Measurements from ENCODE around the gene EID1. TPM values are rescaled to one million over a fixed set of nuclear protein-coding genes. Genes with fewer than 3 reads are reported as not detected.
"Not testable (repeated sequence)": the region's sequence is repeated elsewhere in the genome, so short reads cannot be mapped to it uniquely, and the experiment has no call there.

The EID1 gene
- total RNA-seq, 1 experiment from 2014 or later: 128 TPM

GRCh38 chr15:48845123-48845522 is 32.8 kb upstream of the EID1 start:
- BruUV-seq (replicated peaks): no TSS peak
- TF ChIP-seq CTCF (conservative IDR thresholded peaks at IDR 0.05; ENCODE audit: low read depth, low read length) (no peak), EZH2 (IDR thresholded peaks at IDR 0.05; ENCODE audit: borderline replicate concordance, low read depth, low read length, poor library complexity, severe bottlenecking) (no peak)
- intact Hi-C loops (cut with micrococcal nuclease; ENCODE audit: unreplicated experiment): no loop called here

GRCh38 chr15:48850648-48851047 is 27.3 kb upstream of the EID1 start:
- TF ChIP-seq EZH2 (IDR thresholded peaks at IDR 0.05; ENCODE audit: borderline replicate concordance, low read depth, low read length, poor library complexity, severe bottlenecking): no peak
- no peak for TF ChIP-seq CTCF (conservative IDR thresholded peaks at IDR 0.05; ENCODE audit: low read depth, low read length)
- BruUV-seq (replicated peaks): no TSS peak
- POLR2A ChIA-PET (ENCODE audit: low non-redundant PET): no interaction called here
- CTCF ChIA-PET: no interaction called here
- no peak for DNase-seq (ENCODE audit: low spot score)
- Histone ChIP-seq H3K27me3 (replicated peaks; ENCODE audit: insufficient read depth, low read depth, low read length, poor library complexity) (no peaks in the 10 kb centered on the region), H3K4me3 (ENCODE audit: low read depth, low read length, poor library complexity, severe bottlenecking) (no peak overlapping the region), H3K9me3 (ENCODE audit: low read depth, low read length, poor library complexity, severe bottlenecking) (no peaks in the 10 kb centered on the region), H3K27ac (ENCODE audit: low read depth, low read length, poor library complexity, severe bottlenecking) (no peak overlapping the region), H3K36me3 (ENCODE audit: insufficient read depth, low read length, poor library complexity, severe bottlenecking) (no peaks in the 10 kb centered on the region), H3K4me1 (ENCODE audit: insufficient read depth, low read length, poor library complexity, severe bottlenecking) (peaks cover 1% of the 10 kb centered on the region)
- intact Hi-C loops (cut with micrococcal nuclease; ENCODE audit: unreplicated experiment): loop anchor here (5.0 kb wide), 1 partner anchor 38 kb away; the partner anchor contains the start of gene CEP152

More at GRCh38 chr15:48845123-48845522, 32.8 kb upstream of the EID1 start:
- Histone ChIP-seq H3K4me1 (ENCODE audit: insufficient read depth, low read length, poor library complexity, severe bottlenecking) (no peaks in the 10 kb centered on the region), H3K27ac (ENCODE audit: low read depth, low read length, poor library complexity, severe bottlenecking) (no peak overlapping the region), H3K9me3 (ENCODE audit: low read depth, low read length, poor library complexity, severe bottlenecking) (no peaks in the 10 kb centered on the region), H3K4me3 (ENCODE audit: low read depth, low read length, poor library complexity, severe bottlenecking) (no peak overlapping the region), H3K36me3 (ENCODE audit: insufficient read depth, low read length, poor library complexity, severe bottlenecking) (no peaks in the 10 kb centered on the region), H3K27me3 (replicated peaks; ENCODE audit: insufficient read depth, low read depth, low read length, poor library complexity) (no peaks in the 10 kb centered on the region)
- POLR2A ChIA-PET (ENCODE audit: low non-redundant PET): no interaction called here
- no peak for DNase-seq (ENCODE audit: low spot score)
- CTCF ChIA-PET: no interaction called here

- Histone ChIP-seq H3K4me3 (ENCODE audit: low read depth, low read length, poor library complexity, severe bottlenecking) (no peak overlapping the region), H3K9me3 (ENCODE audit: low read depth, low read length, poor library complexity, severe bottlenecking) (no peaks in the 10 kb centered on the region), H3K4me1 (ENCODE audit: insufficient read depth, low read length, poor library complexity, severe bottlenecking) (peaks cover 13% of the 10 kb centered on the region), H3K27me3 (replicated peaks; ENCODE audit: insufficient read depth, low read depth, low read length, poor library complexity) (no peaks in the 10 kb centered on the region), H3K27ac (ENCODE audit: low read depth, low read length, poor library complexity, severe bottlenecking) (no peak overlapping the region), H3K36me3 (ENCODE audit: insufficient read depth, low read length, poor library complexity, severe bottlenecking) (no peaks in the 10 kb centered on the region)
- intact Hi-C loops (cut with micrococcal nuclease; ENCODE audit: unreplicated experiment): loop anchor here (5.0 kb wide), 1 partner anchor 40 kb away; the partner anchor contains the start of gene CEP152
- BruUV-seq (replicated peaks): no TSS peak
- TF ChIP-seq EZH2 (IDR thresholded peaks at IDR 0.05; ENCODE audit: borderline replicate concordance, low read depth, low read length, poor library complexity, severe bottlenecking) (no peak), CTCF (conservative IDR thresholded peaks at IDR 0.05; ENCODE audit: low read depth, low read length) (no peak)
- POLR2A ChIA-PET (ENCODE audit: low non-redundant PET): no interaction called here
- DNase-seq (ENCODE audit: low spot score): no peak
- CTCF ChIA-PET: no interaction called here
Measured at GRCh38 chr15:48851956-48852355, 26.0 kb upstream of the EID1 start.

- DNase-seq (ENCODE audit: low spot score); CTCF ChIA-PET; POLR2A ChIA-PET (ENCODE audit: low non-redundant PET); H3K36me3 ChIP-seq (ENCODE audit: insufficient read depth, low read length, poor library complexity, severe bottlenecking); H3K9me3 ChIP-seq (ENCODE audit: low read depth, low read length, poor library complexity, severe bottlenecking); H3K4me3 ChIP-seq (ENCODE audit: low read depth, low read length, poor library complexity, severe bottlenecking); H3K27me3 ChIP-seq (replicated peaks; ENCODE audit: insufficient read depth, low read depth, low read length, poor library complexity); BruUV-seq (replicated peaks); H3K27ac ChIP-seq (ENCODE audit: low read depth, low read length, poor library complexity, severe bottlenecking): not testable (repeated sequence)
- peaks cover 19% of the 10 kb centered on the region for H3K4me1 ChIP-seq (ENCODE audit: insufficient read depth, low read length, poor library complexity, severe bottlenecking)
- intact Hi-C loops (cut with micrococcal nuclease; ENCODE audit: unreplicated experiment): loop anchor here (5.0 kb wide), 1 partner anchor 42 kb away; the partner anchor contains the start of gene CEP152
Measured at GRCh38 chr15:48854434-48854833, 23.5 kb upstream of the EID1 start.

Measured in A673 (cell line).